HCT116 (cell line): Measurements from ENCODE around the gene PPP1R14C. TPM values are rescaled to one million over a fixed set of nuclear protein-coding genes. Genes with fewer than 3 reads are reported as not detected.

Experiments used
- ATAC-seq: fragments of 200-7000 bp; cut with Tn5 transposase; 2 replicates; pipeline ENCODE4 v1.9.1; 2020; ENCODE audit warnings: mild to moderate bottlenecking, moderate library complexity
- BruUV-seq: library from RNA; stranded (reverse); fragments of 400-500 nt; replicated peaks from 2 replicates; lab custom pipeline; 2021; lab: Mats Ljungman, UMichigan
- CTCF ChIA-PET: fragments of 300-600 bp; sonication (Branson Sonifier 250); formaldehyde crosslinking; loops from one replicate; lab custom pipeline; 2021; ENCODE audit warnings: antibody characterized with exemption; lab: Charles Lee
- POLR2A ChIA-PET: fragments of 300-600, 350-600 bp; sonication (Branson Sonifier 250); formaldehyde crosslinking; loops from one replicate; lab custom pipeline; 2021; ENCODE audit warnings: antibody characterized with exemption; lab: Charles Lee
- RAD21 ChIA-PET, 2 experiments: fragments of 300-600 bp; sonication (Branson Sonifier 250); formaldehyde crosslinking; loops; one replicate each; lab custom pipeline; 2023; ENCODE audit warnings: low total read pairs in 2 of 2; ENCODE audit not compliant: uncharacterized antibody in 2 of 2, unreplicated experiment in 2 of 2, low non-redundant PET in 1 of 2; lab: Charles Lee
- DNase-seq: peaks from one replicate; pipeline ENCODE4 v3.0.0-alpha.2; 2010; ENCODE audit warnings: low read depth, low spot score
- H2AFZ ChIP-seq: fragments of 200-600 bp; shearing (Covaris generic), sonication (generic); 2 replicates; pipeline ENCODE4 v1.6.1; 2017; ENCODE audit warnings: low read depth, mixed run types, mixed read lengths, antibody characterized with exemption, low read length; ENCODE audit not compliant: poor library complexity, severe bottlenecking
- H3K27ac ChIP-seq: 2 replicates; pipeline ENCODE4 v1.5.1; 2012; ENCODE audit warnings: low read depth, low read length
- H3K27me3 ChIP-seq: fragments of 200-600 bp; sonication (generic); 2 replicates; pipeline ENCODE4 v1.6.1; 2016; ENCODE audit warnings: mixed run types, low read length, mixed read lengths; ENCODE audit not compliant: insufficient read depth
- H3K36me3 ChIP-seq, 2 experiments: fragments of 200-500 bp in 1 of 2; fragments of 200-600 bp in 1 of 2; sonication (Bioruptor generic) in 1 of 2; sonication (generic) in 1 of 2; 2 replicates each; pipeline versions ENCODE4 v1.5.1 to v1.6.1; 2014 to 2016; ENCODE audit warnings: low read length in 2 of 2, inconsistent platforms in 1 of 2, mixed read lengths in 1 of 2, mixed run types in 1 of 2; ENCODE audit not compliant: insufficient read depth in 2 of 2, control insufficient read depth in 1 of 2
- H3K4me1 ChIP-seq, 2 experiments: fragments of 200-600 bp in 1 of 2; sonication (generic) in 1 of 2; 2 replicates each; pipeline versions ENCODE4 v1.5.1 to v1.6.1; 2012 to 2017; ENCODE audit warnings: low read length in 2 of 2, inconsistent platforms in 1 of 2, mild to moderate bottlenecking in 1 of 2, mixed read lengths in 1 of 2, mixed run types in 1 of 2, moderate library complexity in 1 of 2; ENCODE audit not compliant: insufficient read depth in 2 of 2, control insufficient read depth in 1 of 2
- H3K4me2 ChIP-seq: fragments of 200-600 bp; sonication (generic); 2 replicates; pipeline ENCODE4 v1.6.1; 2017; ENCODE audit warnings: mixed run types, low read length, mixed read lengths
- H3K4me3 ChIP-seq, 2 experiments: fragments of 200-600 bp in 1 of 2; sonication (generic) in 1 of 2; replicated peaks in 1 of 2; 2 replicates each; pipeline ENCODE4 v1.5.1; 2011 to 2016; ENCODE audit warnings: low read length in 2 of 2, control low read depth in 1 of 2, low read depth in 1 of 2, mild to moderate bottlenecking in 1 of 2, mixed read lengths in 1 of 2, mixed run types in 1 of 2
- H3K79me2 ChIP-seq: fragments of 200-600 bp; sonication (generic); 2 replicates; pipeline ENCODE4 v1.6.1; 2017; ENCODE audit warnings: mild to moderate bottlenecking, mixed run types, low read length, moderate library complexity, mixed read lengths; ENCODE audit not compliant: insufficient read depth
- H3K9ac ChIP-seq: fragments of 200-600 bp; sonication (generic); 2 replicates; pipeline ENCODE4 v1.6.1; 2016; ENCODE audit warnings: low read length, mixed read lengths
- H3K9me2 ChIP-seq: fragments of 200-600 bp; sonication (generic), shearing (Covaris generic); 2 replicates; pipeline ENCODE4 v1.6.1; 2017; ENCODE audit warnings: mixed run types, mild to moderate bottlenecking, moderate library complexity; ENCODE audit not compliant: insufficient read depth
- H3K9me3 ChIP-seq, 2 experiments: fragments of 200-500 bp in 1 of 2; fragments of 200-600 bp in 1 of 2; sonication (Bioruptor generic) in 1 of 2; sonication (generic) in 1 of 2; 2 replicates each; pipeline ENCODE4 v1.6.1; 2014 to 2017; ENCODE audit warnings: low read length in 2 of 2, mixed read lengths in 2 of 2, inconsistent platforms in 1 of 2, low read depth in 1 of 2, mild to moderate bottlenecking in 1 of 2, mixed run types in 1 of 2, moderate library complexity in 1 of 2; ENCODE audit not compliant: control insufficient read depth in 1 of 2, insufficient read depth in 1 of 2
- H4K20me1 ChIP-seq: fragments of 200-600 bp; sonication (generic), shearing (Covaris generic); 2 replicates; pipeline ENCODE4 v1.6.1; 2017; ENCODE audit warnings: mixed run types, mild to moderate bottlenecking, moderate library complexity; ENCODE audit not compliant: insufficient read depth
- ATF3 ChIP-seq: IDR thresholded peaks from 2 replicates; pipeline ENCODE4 v1.6.1; 2012
- CTCF ChIP-seq, 3 experiments: fragments of 200-600 bp in 1 of 3; sonication (generic) in 1 of 3; IDR thresholded peaks in 2 of 3; conservative IDR thresholded peaks in 1 of 3; 2 replicates each; pipeline ENCODE4 v1.5.1; 2012 to 2017; ENCODE audit warnings: low read depth in 2 of 3, low read length in 2 of 3, antibody characterized with exemption in 1 of 3, borderline replicate concordance in 1 of 3, control low read depth in 1 of 3, mild to moderate bottlenecking in 1 of 3, mixed read lengths in 1 of 3, mixed run types in 1 of 3, moderate library complexity in 1 of 3; ENCODE audit not compliant: insufficient read depth in 1 of 3
- EZH2 ChIP-seq: fragments of 200-600 bp; sonication (generic); IDR thresholded peaks from 2 replicates; pipeline ENCODE4 v1.6.1; 2017; ENCODE audit warnings: antibody characterized with exemption, mixed run types
- FOSL1 ChIP-seq: IDR thresholded peaks from 2 replicates; pipeline ENCODE4 v1.6.1; 2012; ENCODE audit warnings: low read depth
- JUND ChIP-seq: IDR thresholded peaks from 2 replicates; pipeline ENCODE4 v1.6.1; 2012
- MAX ChIP-seq: IDR thresholded peaks from 2 replicates; pipeline ENCODE4 v1.6.1; 2012
- POLR2A ChIP-seq: IDR thresholded peaks from 2 replicates; pipeline ENCODE4 v1.7.0; 2011; ENCODE audit warnings: borderline replicate concordance; ENCODE audit not compliant: insufficient read depth, insufficient read length; ENCODE audit errors: extremely low read depth
- RAD21 ChIP-seq: IDR thresholded peaks from 2 replicates; pipeline ENCODE4 v1.6.1; 2012; ENCODE audit warnings: low read depth, mild to moderate bottlenecking
- REST ChIP-seq: IDR thresholded peaks from 2 replicates; pipeline ENCODE4 v1.6.1; 2012; ENCODE audit warnings: low read depth
- SP1 ChIP-seq: IDR thresholded peaks from 2 replicates; pipeline ENCODE4 v1.6.1; 2012; ENCODE audit warnings: low read depth
- SRF ChIP-seq: IDR thresholded peaks from 2 replicates; pipeline ENCODE4 v1.6.1; 2012; ENCODE audit warnings: low read depth
- TCF7L2 ChIP-seq: IDR thresholded peaks from 2 replicates; pipeline ENCODE4 v1.7.0; 2011; ENCODE audit warnings: borderline replicate concordance, inconsistent platforms; ENCODE audit not compliant: insufficient read depth, insufficient read length; ENCODE audit errors: extremely low read depth
- YY1 ChIP-seq: IDR thresholded peaks from 2 replicates; pipeline ENCODE4 v1.6.1; 2011; ENCODE audit warnings: low read length, low read depth, moderate library complexity, mild to moderate bottlenecking; ENCODE audit not compliant: insufficient replicate concordance; ENCODE audit errors: extremely low read depth
- ZFX ChIP-seq: fragments of 450-650 bp; IDR thresholded peaks from 2 replicates; pipeline ENCODE4 v1.6.1; 2017
- intact Hi-C: fragments of 100-400 bp; cut with micrococcal nuclease; formaldehyde crosslinking; loops from 2 replicates; pipeline ENCODE4 v1.10.0; 2022
- total RNA-seq: library from RNA; stranded (reverse); gene quantifications from one replicate; pipeline ENCODE4 v1.2.1, GENCODE V29; 2021; ENCODE audit not compliant: unreplicated experiment

Gene PPP1R14C
- total RNA-seq, 1 experiment from 2014 or later = 7.8 TPM

- no peaks in the 10 kb centered on the region for H3K36me3 ChIP-seq
- no peaks in the 10 kb centered on the region for H3K9me3 ChIP-seq
- ATAC-seq = no peak
- ChIA-PET CTCF (no interaction called here), RAD21 (no interaction called here), POLR2A (no interaction called here)
- TF ChIP-seq POLR2A = no peak
- TF ChIP-seq YY1 = no peak
- no peak for TF ChIP-seq REST
- TF ChIP-seq SP1 = no peak
- TF ChIP-seq MAX = no peak
- TF ChIP-seq SRF = no peak
- TF ChIP-seq CTCF (IDR thresholded peaks at IDR 0.05 in 2 of 3, conservative IDR thresholded peaks at IDR 0.05 in 1 of 3; ENCODE audit: borderline replicate concordance in 1 of 3, insufficient read depth in 1 of 3, low read depth in 2 of 3, low read length in 2 of 3) = no peak
- no peak for TF ChIP-seq EZH2
- TF ChIP-seq JUND = no peak
- TF ChIP-seq FOSL1 = no peak
- TF ChIP-seq TCF7L2 = no peak
- TF ChIP-seq RAD21 = no peak
- no peak for TF ChIP-seq ZFX
- no peak for TF ChIP-seq ATF3
- H3K27ac ChIP-seq = no peak overlapping the region
- no peak overlapping the region for H2AFZ ChIP-seq
- H3K79me2 ChIP-seq = no peaks in the 10 kb centered on the region
- H4K20me1 ChIP-seq = no peaks in the 10 kb centered on the region
- peaks cover 6 to 14% of the 10 kb centered on the region in 2 experiments for H3K4me1 ChIP-seq
- no peak for DNase-seq
- no peaks in the 10 kb centered on the region for H3K27me3 ChIP-seq
- no peak overlapping the region for H3K4me2 ChIP-seq
- H3K9ac ChIP-seq = no peak overlapping the region
- no peak overlapping the region for H3K4me3 ChIP-seq
- no TSS peak for BruUV-seq
- intact Hi-C loops = no loop called here
- no peaks in the 10 kb centered on the region for H3K9me2 ChIP-seq
Measured at GRCh38 chr6:150172929-150173328, 30.1 kb downstream of the PPP1R14C start.
